Small intestine (tissue), 7 donors: ENCODE results near the gene CACUL1. TPM values are rescaled to one million over a fixed set of nuclear protein-coding genes. Genes with fewer than 3 reads are reported as not detected.
A peak's percentile ranks its signal among the peaks of the same experiment; 100 is the strongest.

Experiments
- DNase-seq, 2 donors: peaks; one replicate each; pipeline versions ENCODE4 v3.0.0 to v3.0.0-alpha.2; 2013
- FAIRE-seq: peaks from 2 replicates; lab custom pipeline; 2012; peaks lifted over from hg19 to GRCh38; lab: Jason Lieb, UNC
- H3K27ac ChIP-seq, 3 donors: one replicate each; pipeline ENCODE4 v1.5.1; 2013; ENCODE audit warnings: low read length in 2 of 3, mild to moderate bottlenecking in 2 of 3, control low read depth in 1 of 3, inconsistent platforms in 1 of 3, low read depth in 1 of 3, moderate library complexity in 1 of 3
- H3K27me3 ChIP-seq, 3 donors: one replicate each; pipeline ENCODE4 v1.6.1; 2013; ENCODE audit warnings: low read length in 3 of 3, inconsistent platforms in 1 of 3; ENCODE audit not compliant: control insufficient read depth in 3 of 3, insufficient read depth in 3 of 3
- H3K36me3 ChIP-seq, 3 donors: one replicate each; pipeline ENCODE4 v1.6.1; 2013; ENCODE audit warnings: low read length in 3 of 3, inconsistent platforms in 1 of 3, low read depth in 1 of 3, mild to moderate bottlenecking in 1 of 3, moderate library complexity in 1 of 3; ENCODE audit not compliant: control insufficient read depth in 3 of 3, insufficient read depth in 2 of 3
- H3K4me1 ChIP-seq, 3 donors: one replicate each; pipeline ENCODE4 v1.6.1; 2013; ENCODE audit warnings: low read length in 2 of 3, inconsistent platforms in 1 of 3, low read depth in 1 of 3, mild to moderate bottlenecking in 1 of 3, moderate library complexity in 1 of 3; ENCODE audit not compliant: control insufficient read depth in 3 of 3, insufficient read depth in 2 of 3
- H3K4me3 ChIP-seq, 3 donors: one replicate each; pipeline ENCODE4 v1.5.1; 2013; ENCODE audit warnings: low read length in 3 of 3, control low read depth in 1 of 3, inconsistent platforms in 1 of 3, low read depth in 1 of 3, mild to moderate bottlenecking in 1 of 3, moderate library complexity in 1 of 3
- H3K9me3 ChIP-seq, 2 donors: one replicate each; pipeline ENCODE4 v1.6.1; 2013; ENCODE audit warnings: low read depth in 1 of 2, low read length in 1 of 2; ENCODE audit not compliant: control insufficient read depth in 2 of 2, insufficient read depth in 1 of 2
- WGBS, 3 donors: extraction: QIAGEN DNeasy Blood & Tissue Kit; methylation state at CpG; one replicate each; pipeline ENCODE4 v1.1.7; 2013; 5-methylcytosine and 5-hydroxymethylcytosine counted together
- polyA plus RNA-seq, 4 donors: library from polyadenylated mRNA; stranded (reverse) in 3 of 4; unstranded in 1 of 4; fragments of 200-250 nt in 3 of 4; fragments of 120-200 nt in 1 of 4; gene quantifications; one replicate each; pipeline versions ENCODE4 v1.2.1 to v1.2.3, GENCODE V29; 2013
- donor health status: healthy with polysubstance abuse.
- donor health status: control.
- donor health status: control.
- donor health status: Bipolar disorder and iron deficiency.
- donor health status: healthy.

Gene CACUL1
- polyA plus RNA-seq, 4 donors, result 3.5 to 27.1 (median 6.7) TPM

GRCh38 chr10:118723466-118723865 lies 31.3 kb downstream of the CACUL1 start:
- Histone ChIP-seq H3K27ac (no peak overlapping the region), H3K4me1 (peaks cover 0 to 7% (median 0%) of the 10 kb centered on the region in 3 donors), H3K9me3 (no peaks in the 10 kb centered on the region), H3K36me3 (peaks cover 0 to 3% (median 3%) of the 10 kb centered on the region in 3 donors), H3K27me3 (no peaks in the 10 kb centered on the region), H3K4me3 (no peak overlapping the region)
- WGBS, 3 donors, result 86 to 96% (median 94%) methylated on average over 6 of the region's 6 CpGs
- no peak for DNase-seq
- no peak for FAIRE-seq

DNA sequence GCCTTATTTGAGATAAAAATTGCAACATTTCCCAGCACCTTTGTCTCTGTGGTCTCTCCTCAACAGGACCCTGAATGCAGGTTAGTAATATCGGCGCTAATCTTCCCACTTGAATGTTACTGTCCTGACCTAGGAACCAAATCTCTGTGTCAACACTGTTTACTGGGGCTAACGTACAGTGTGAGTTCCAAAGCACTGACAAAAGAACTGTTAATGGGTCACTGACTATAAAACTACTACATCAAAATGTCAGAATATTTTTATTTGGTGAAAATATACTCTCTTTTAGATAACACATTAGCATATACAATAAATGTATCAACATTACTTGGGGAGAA lies 33.3 kb downstream of the CACUL1 start:
- H3K27ac ChIP-seq, result no peak overlapping the region
- H3K4me1 ChIP-seq, result peaks cover 0 to 7% (median 0%) of the 10 kb centered on the region in 3 donors
- H3K4me3 ChIP-seq, result no peak overlapping the region
- no peak for DNase-seq
- no peaks in the 10 kb centered on the region for H3K27me3 ChIP-seq
- no peaks in the 10 kb centered on the region for H3K9me3 ChIP-seq
- H3K36me3 ChIP-seq, result peaks cover 0 to 3% (median 0%) of the 10 kb centered on the region in 3 donors
- 67 to 72% (median 72%) methylated on average over 3 of the region's 3 CpGs for WGBS, 3 donors
- FAIRE-seq, result no peak

- H3K4me3 ChIP-seq, result no peak overlapping the region
Observed at GRCh38 chr10:118720685-118721538, 33.9 kb downstream of the CACUL1 start.

GRCh38 chr10:118714366-118714765 lies 40.4 kb downstream of the CACUL1 start:
- Histone ChIP-seq H3K9me3 (no peaks in the 10 kb centered on the region), H3K27me3 (no peaks in the 10 kb centered on the region), H3K4me1 (no peaks in the 10 kb centered on the region), H3K36me3 (peaks cover 0 to 20% (median 3%) of the 10 kb centered on the region in 3 donors), H3K27ac (no peak overlapping the region), H3K4me3 (no peak overlapping the region)
- no peak for FAIRE-seq
- 84 to 95% (median 88%) methylated on average over 3 of the region's 3 CpGs for WGBS, 3 donors
- no peak for DNase-seq

More at GRCh38 chr10:118720685-118721538, 33.9 kb downstream of the CACUL1 start:
- H3K27ac ChIP-seq, result no peak overlapping the region
- DNase-seq (peak; percentile 56 to 70), FAIRE-seq (peak; percentile 72)
- no peaks in the 10 kb centered on the region for H3K27me3 ChIP-seq
- WGBS, 3 donors, result 31 to 32% (median 31%) methylated on average over 3 of the region's 3 CpGs
- no peaks in the 10 kb centered on the region for H3K9me3 ChIP-seq
- peaks cover 0 to 7% (median 0%) of the 10 kb centered on the region in 3 donors for H3K4me1 ChIP-seq
- H3K36me3 ChIP-seq, result peaks cover 0 to 3% (median 0%) of the 10 kb centered on the region in 3 donors

DNA sequence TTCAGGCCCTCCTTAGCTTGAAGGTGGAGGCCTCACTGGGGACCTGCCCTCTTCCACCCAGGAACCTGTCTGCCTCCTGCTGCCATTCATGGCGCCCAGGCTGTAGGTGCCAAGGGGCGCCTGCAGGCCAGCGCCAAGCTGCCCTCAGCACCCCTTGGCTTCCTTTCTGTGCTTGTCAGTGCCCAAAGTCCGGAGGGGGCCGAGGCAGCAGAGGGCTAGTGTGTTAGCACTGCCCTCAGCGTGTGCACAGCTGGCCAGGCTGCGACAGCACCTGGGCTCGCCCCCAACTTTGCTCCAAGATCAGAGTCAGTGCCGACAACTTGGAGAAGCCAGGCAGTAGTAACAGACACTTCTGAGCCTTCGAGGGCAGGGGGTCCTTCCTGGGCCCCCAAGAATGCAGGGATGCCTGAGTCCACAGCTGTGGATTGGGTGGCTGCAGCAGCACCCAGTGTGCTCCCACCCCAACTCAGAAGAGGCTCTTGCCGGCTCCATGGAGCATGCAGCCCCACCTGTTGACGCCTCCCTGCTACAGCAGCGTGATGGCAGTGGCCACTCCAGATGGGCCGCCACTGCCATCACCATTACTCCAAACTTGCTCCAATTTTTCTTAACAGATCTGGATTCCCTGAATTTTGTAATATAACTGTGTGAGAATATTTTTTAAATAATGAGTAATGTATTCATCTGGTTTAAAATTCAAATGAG lies 41.7 kb downstream of the CACUL1 start:
- H3K36me3 ChIP-seq, result peaks cover 0 to 19% (median 3%) of the 10 kb centered on the region in 3 donors
- no peaks in the 10 kb centered on the region for H3K9me3 ChIP-seq
- no peak overlapping the region for H3K27ac ChIP-seq
- DNase-seq (no peak), FAIRE-seq (no peak)
- no peaks in the 10 kb centered on the region for H3K27me3 ChIP-seq
- 90 to 95% (median 95%) methylated on average over 14 of the region's 14 CpGs for WGBS, 3 donors
- no peak overlapping the region for H3K4me3 ChIP-seq
- no peaks in the 10 kb centered on the region for H3K4me1 ChIP-seq

DNA sequence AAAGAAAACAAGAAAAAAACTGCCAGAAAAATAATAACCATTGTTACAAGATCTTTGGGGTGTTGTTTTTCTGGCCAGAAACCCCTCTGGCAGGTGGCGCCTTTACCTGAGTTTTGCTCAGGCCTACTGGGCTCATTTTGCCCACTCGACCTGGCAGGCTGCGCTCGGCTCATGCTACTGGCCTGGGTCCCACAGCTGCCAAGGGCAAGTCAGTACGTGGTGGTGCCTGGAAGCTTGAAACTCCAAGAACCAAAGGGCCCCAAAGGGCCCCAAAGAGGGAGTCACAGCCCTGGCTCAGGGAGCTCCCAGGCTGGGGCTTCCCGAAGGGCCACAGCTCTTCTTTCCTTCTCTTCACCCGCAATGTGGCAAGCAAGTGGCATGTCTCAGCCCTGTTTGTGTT lies 42.7 kb downstream of the CACUL1 start:
- no peak for DNase-seq

GRCh38 chr10:118710487-118710886 lies 44.3 kb downstream of the CACUL1 start:
- H3K36me3 ChIP-seq, result peaks cover 0 to 18% (median 3%) of the 10 kb centered on the region in 3 donors
- no peaks in the 10 kb centered on the region for H3K27me3 ChIP-seq
- no peaks in the 10 kb centered on the region for H3K4me1 ChIP-seq
- H3K27ac ChIP-seq, result no peak overlapping the region
- H3K9me3 ChIP-seq, result no peaks in the 10 kb centered on the region
- DNase-seq (no peak), FAIRE-seq (no peak)
- no peak overlapping the region for H3K4me3 ChIP-seq
- WGBS, 3 donors, result 91 to 94% (median 91%) methylated on average over 1 of the region's 1 CpG

More for the DNA sequence above, 42.7 kb downstream of the CACUL1 start:
- H3K4me3 ChIP-seq, result no peak overlapping the region
- no peaks in the 10 kb centered on the region for H3K27me3 ChIP-seq
- no peaks in the 10 kb centered on the region for H3K9me3 ChIP-seq
- WGBS, 3 donors, result 87 to 94% (median 87%) methylated on average over 7 of the region's 7 CpGs
- no peak overlapping the region for H3K27ac ChIP-seq
- FAIRE-seq, result no peak
- H3K36me3 ChIP-seq, result peaks cover 0 to 18% (median 3%) of the 10 kb centered on the region in 3 donors
- no peaks in the 10 kb centered on the region for H3K4me1 ChIP-seq

GRCh38 chr10:118708571-118708970 lies 46.2 kb downstream of the CACUL1 start:
- FAIRE-seq, result no peak
- H3K27me3 ChIP-seq, result no peaks in the 10 kb centered on the region

More at GRCh38 chr10:118708571-118708970, 46.2 kb downstream of the CACUL1 start:
- no peak for DNase-seq
- no peaks in the 10 kb centered on the region for H3K9me3 ChIP-seq
- no peak overlapping the region for H3K4me3 ChIP-seq
- H3K36me3 ChIP-seq, result peaks cover 0 to 22% (median 3%) of the 10 kb centered on the region in 3 donors
- no peak overlapping the region for H3K27ac ChIP-seq
- no peaks in the 10 kb centered on the region for H3K4me1 ChIP-seq
- WGBS, 3 donors, result 92 to 96% (median 93%) methylated on average over 7 of the region's 7 CpGs
